GM13976 (cell line): ENCODE data around the gene KRTAP4-5.
"Not testable (repeated sequence)": the region's sequence is repeated elsewhere in the genome, so short reads cannot be mapped to it uniquely, and the experiment has no call there.

Source experiments
- DNase-seq: peaks from one replicate; pipeline ENCODE4 v3.0.0; 2012; ENCODE audit warnings: low spot score
- in situ Hi-C: fragments of 300-500 bp; cut with MboI; formaldehyde crosslinking; loops from one replicate; pipeline ENCODE4 v1.12.0; 2022; ENCODE audit warnings: low sequenced_read_pairs, mixed read lengths, inconsistent platforms; ENCODE audit not compliant: unreplicated experiment
- TF ChIP-seq, protein P1 (sequence below): IDR thresholded peaks from 2 replicates; pipeline ENCODE4 v1.5.1; 2012; ENCODE audit warnings: borderline replicate concordance, mild to moderate bottlenecking; ENCODE audit not compliant: insufficient read depth; ENCODE audit errors: extremely low read depth, missing control alignments, control extremely low read depth

Gene KRTAP4-5

DNA sequence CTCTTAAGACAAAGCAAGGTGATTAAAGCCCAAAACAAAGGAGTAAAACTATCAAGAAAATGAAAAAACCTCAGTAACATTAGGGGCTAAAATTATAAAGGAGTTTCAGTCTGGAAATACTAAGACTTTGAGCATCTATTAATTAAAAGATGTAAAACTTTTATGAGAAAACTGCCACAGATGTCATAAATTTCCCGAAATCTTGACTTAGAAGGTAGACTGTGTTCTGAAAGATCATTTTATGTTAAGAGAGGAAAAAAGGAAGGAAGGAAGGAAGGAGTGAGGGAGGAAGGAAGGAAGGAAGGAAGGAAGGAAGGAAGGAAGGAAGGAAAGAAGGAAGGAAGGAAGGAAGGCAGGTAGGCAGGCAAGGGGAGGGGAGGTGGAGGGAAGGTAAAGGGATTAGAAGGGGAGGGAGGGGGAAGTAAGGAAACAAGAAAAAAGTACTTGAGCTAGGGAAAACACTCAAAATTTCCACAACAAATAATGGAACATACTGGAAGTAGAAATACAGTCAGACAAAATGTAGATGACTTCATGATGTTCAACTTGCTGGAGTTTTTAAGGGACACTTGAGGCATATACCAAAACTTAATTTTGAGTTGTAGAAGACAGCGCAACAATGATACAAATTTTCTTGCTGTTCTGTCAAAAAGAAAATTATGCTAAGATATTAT is 2.0 kb downstream of the KRTAP4-5 start:
- TF ChIP-seq, protein P1, sequence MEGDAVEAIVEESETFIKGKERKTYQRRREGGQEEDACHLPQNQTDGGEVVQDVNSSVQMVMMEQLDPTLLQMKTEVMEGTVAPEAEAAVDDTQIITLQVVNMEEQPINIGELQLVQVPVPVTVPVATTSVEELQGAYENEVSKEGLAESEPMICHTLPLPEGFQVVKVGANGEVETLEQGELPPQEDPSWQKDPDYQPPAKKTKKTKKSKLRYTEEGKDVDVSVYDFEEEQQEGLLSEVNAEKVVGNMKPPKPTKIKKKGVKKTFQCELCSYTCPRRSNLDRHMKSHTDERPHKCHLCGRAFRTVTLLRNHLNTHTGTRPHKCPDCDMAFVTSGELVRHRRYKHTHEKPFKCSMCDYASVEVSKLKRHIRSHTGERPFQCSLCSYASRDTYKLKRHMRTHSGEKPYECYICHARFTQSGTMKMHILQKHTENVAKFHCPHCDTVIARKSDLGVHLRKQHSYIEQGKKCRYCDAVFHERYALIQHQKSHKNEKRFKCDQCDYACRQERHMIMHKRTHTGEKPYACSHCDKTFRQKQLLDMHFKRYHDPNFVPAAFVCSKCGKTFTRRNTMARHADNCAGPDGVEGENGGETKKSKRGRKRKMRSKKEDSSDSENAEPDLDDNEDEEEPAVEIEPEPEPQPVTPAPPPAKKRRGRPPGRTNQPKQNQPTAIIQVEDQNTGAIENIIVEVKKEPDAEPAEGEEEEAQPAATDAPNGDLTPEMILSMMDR = no peak
- in situ Hi-C loops = no loop called here

DNA sequence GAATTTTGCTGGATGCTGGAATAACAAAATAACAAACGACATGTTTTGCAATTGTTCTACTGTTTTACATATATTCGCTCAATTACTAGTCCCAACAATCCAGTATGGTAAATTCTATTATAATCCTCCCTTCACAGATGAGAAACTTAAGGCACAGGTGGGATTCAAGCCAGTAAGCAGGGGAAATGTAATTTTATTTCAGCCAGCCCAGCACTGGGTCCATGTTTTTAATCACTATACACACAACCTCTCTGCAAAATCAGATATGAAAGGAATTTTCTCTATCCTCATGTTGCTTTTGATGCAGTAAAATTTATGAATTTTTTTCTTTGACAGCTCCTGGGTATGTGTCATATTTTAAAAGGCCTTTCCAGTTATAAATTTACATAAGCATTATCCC is 4.4 kb downstream of the KRTAP4-5 start:
- in situ Hi-C loops = no loop called here
- no peak for DNase-seq

More for the DNA sequence above, 2.0 kb downstream of the KRTAP4-5 start:
- no peak for DNase-seq

DNA sequence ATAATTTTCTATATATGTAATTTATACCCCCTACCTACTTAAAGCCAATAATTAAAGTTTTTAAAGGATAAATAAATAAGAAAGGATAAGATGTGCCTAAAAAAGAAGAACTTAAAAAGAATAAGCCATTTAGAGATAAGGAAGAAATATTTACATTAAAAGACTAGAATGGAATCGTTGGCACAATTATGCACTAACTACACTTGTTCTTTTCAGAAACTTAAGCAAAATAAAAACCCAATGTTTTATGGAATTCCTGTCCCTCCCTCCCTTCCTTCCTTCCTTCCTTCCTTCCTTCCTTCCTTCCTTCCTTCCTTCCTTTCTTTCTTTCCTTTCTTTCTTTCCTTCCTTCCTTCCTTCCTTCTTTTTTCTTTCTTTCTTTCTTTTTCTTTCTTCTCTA is 4.8 kb downstream of the KRTAP4-5 start:
- TF ChIP-seq, protein P1 = no peak
- in situ Hi-C loops = no loop called here
- no peak for DNase-seq

More for the DNA sequence above, 4.4 kb downstream of the KRTAP4-5 start:
- TF ChIP-seq, protein P1 = no peak

DNA sequence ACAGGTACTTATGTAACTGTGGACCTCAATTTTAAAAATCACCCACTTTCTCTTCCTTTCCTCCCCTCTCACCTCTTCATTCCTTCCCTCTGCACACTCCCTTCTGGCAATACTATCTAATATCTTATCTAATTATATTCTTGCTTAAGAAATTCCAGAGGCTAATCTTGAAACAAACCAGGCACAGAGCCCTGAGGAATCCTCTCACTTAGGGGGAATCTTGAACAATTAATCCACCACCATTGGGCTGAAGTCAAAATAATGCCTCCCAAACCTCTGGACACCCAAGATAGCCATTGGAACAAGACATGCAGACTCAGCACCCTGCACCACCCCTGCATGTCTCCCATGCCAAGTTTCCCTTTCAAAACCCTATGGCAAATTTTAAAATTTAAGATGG is 8.3 kb downstream of the KRTAP4-5 start:
- DNase-seq = no peak
- in situ Hi-C loops = no loop called here
- TF ChIP-seq, protein P1 = no peak

DNA sequence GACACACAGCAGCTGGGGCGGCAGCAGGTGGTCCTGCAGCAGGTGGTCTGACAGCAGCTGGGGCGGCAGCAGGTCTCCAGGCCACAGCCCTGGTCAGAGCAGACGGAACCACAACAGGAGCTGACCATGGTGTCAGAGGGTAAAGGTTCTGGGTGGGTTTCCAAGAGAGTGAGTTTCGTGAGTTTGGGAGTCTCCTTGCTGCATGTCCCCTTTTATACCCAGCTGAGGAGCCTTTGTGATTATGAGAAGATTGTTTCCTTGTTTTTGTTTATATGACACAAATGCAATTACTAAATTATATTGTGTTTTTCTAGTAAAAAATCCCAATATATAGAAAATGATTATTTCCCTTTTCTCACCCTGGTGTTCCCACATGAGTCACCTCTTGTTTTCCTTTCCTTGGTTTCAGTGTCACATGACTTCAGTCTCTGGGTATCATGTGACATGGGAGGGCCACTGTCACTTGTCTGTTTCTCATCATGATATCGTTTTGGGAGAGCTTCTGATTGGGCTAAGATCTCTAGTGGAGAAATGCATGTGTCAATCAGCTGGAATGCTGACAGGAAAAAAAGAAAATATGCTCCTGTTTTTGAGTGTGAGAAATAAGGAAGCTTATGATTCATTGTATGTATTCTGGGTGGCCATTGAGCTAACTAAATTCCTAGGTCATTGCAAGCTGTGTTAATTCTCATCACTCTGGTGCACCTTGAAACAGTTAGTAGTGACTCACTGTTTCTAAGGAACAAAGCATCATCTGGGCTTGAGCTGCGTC is 9.1 kb downstream of the KRTAP4-5 start, which contains the start of gene KRTAP4-6:
KRTAP4-6 (minus strand) TSS at position 185 of the 772 bp plus-strand sequence; CDS start at position 128, 57 bp downstream.
- no peak for DNase-seq
- TF ChIP-seq, protein P1 = no peak
- in situ Hi-C loops = no loop called here

DNA sequence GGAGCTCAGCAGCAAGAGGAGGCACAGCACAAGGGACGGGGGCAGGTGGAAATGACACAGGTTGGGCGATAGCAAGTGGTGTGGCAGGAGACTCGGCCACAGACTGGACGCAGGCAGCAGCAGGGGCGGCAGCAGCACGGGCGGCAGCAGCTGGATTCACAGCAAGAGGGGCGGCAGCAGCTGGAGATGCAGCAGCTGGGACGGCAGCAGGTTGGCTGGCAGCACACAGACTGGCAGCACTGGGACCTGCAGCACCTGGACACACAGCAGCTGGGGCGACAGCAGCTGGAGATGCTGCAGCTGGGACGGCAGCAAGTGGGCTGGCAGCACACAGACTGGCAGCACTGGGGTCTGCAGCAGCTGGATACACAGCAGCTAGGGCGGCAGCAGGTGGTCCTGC is 9.8 kb downstream of the KRTAP4-5 start:
- DNase-seq, in situ Hi-C loops: not testable (repeated sequence)
